ENCODE measurements around the gene ZNF346. TPM values are rescaled to one million over a fixed set of nuclear protein-coding genes. Genes with fewer than 3 reads are reported as not detected.
"Not testable (repeated sequence)": the region's sequence is repeated elsewhere in the genome, so short reads cannot be mapped to it uniquely, and the experiment has no call there.

The ZNF346 gene
- total RNA-seq, 4 donors from 2014 or later, result 13.9 to 29.0 (median 15.8) TPM

DNA sequence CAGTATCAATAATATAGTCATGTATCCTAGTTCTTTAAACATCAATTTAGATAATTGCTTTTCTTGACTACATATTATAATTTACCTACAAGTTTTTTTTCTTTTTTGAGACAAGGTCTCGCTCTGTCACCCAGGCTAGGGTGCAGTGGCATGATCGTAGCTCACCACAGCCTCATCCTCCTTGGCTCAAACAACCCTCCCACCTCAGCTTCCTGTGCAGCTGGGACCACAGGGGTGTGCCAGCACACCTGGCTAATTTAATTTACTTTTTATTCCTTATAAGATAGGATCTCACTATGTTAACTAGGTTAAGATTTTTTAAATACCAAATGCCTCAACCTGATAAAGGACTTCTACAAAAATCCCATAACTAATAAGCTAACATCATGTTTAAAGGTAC lies 37.0 kb upstream of the ZNF346 start:
- 50% methylated on average over 2 of the region's 2 CpGs for WGBS
- Histone ChIP-seq H3K4me1 (peaks cover 5% of the 10 kb centered on the region), H3K9me3 (no peaks in the 10 kb centered on the region), H3K4me3 (no peak overlapping the region), H3K27me3 (no peaks in the 10 kb centered on the region), H3K36me3 (peaks cover 7% of the 10 kb centered on the region), H3K27ac (no peak overlapping the region)
- TF ChIP-seq EP300 (IDR thresholded peaks at IDR 0.05), result no peak
- TF ChIP-seq, protein P1, sequence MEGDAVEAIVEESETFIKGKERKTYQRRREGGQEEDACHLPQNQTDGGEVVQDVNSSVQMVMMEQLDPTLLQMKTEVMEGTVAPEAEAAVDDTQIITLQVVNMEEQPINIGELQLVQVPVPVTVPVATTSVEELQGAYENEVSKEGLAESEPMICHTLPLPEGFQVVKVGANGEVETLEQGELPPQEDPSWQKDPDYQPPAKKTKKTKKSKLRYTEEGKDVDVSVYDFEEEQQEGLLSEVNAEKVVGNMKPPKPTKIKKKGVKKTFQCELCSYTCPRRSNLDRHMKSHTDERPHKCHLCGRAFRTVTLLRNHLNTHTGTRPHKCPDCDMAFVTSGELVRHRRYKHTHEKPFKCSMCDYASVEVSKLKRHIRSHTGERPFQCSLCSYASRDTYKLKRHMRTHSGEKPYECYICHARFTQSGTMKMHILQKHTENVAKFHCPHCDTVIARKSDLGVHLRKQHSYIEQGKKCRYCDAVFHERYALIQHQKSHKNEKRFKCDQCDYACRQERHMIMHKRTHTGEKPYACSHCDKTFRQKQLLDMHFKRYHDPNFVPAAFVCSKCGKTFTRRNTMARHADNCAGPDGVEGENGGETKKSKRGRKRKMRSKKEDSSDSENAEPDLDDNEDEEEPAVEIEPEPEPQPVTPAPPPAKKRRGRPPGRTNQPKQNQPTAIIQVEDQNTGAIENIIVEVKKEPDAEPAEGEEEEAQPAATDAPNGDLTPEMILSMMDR (IDR thresholded peaks at IDR 0.05), result no peak
- no peak for TF ChIP-seq POLR2A (IDR thresholded peaks at IDR 0.05)
- TF ChIP-seq POLR2AphosphoS5 (IDR thresholded peaks at IDR 0.05), result no peak
- DNase-seq (ENCODE audit: low spot score in 2 of 2), result no peak

DNA sequence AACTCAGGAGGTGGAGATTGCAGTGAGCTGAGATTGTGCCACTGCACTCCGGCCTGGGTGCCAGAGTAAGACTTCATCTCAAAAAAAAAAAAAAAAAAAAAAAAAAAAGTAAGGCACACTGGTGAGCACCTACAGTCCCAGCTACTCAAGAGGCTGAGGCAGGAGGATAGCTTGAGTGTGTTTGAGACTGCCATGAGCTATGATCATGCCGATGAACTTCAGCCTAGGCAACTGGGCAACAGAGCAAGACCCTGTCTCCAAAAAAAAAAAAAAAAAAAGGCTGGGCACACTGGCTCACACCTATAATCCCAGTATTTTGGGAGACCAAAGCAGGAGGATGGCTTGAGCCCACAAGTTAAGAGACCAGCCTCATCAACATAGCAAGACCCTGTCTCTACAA lies 36.2 kb upstream of the ZNF346 start:
- H3K4me3 ChIP-seq, result no peak overlapping the region
- DNase-seq (ENCODE audit: low spot score in 2 of 2), result no peak
- H3K9me3 ChIP-seq, result no peaks in the 10 kb centered on the region
- H3K36me3 ChIP-seq, result peaks cover 3% of the 10 kb centered on the region
- 76% methylated on average over 2 of the region's 2 CpGs for WGBS
- peaks cover 5% of the 10 kb centered on the region for H3K4me1 ChIP-seq
- H3K27ac ChIP-seq, result no peak overlapping the region
- H3K27me3 ChIP-seq, result no peaks in the 10 kb centered on the region
- TF ChIP-seq POLR2A (IDR thresholded peaks at IDR 0.05) (no peak), POLR2AphosphoS5 (IDR thresholded peaks at IDR 0.05) (no peak), EP300 (IDR thresholded peaks at IDR 0.05) (no peak)
- TF ChIP-seq, protein P1 (IDR thresholded peaks at IDR 0.05), result no peak

DNA sequence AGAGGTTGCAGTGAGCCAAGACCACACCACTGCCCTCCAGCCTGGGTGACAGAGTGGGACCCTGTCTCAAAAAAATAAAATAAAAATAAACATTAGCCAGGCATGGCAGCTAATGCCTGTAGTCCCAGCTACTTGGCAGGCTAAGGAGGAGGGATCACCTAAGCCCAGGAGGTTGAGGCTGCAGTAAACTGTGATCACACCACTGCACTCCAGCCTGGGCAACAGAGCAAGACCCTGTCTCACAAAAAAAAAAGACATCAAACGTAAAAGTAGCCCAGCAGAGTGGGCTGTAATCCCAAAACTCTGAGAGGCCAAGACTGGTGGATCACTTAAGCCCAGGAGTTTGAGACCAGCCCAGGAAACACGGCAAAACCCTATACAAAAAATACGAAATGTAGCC lies 34.9 kb upstream of the ZNF346 start:
- H3K36me3 ChIP-seq, result no peaks in the 10 kb centered on the region
- H3K4me3 ChIP-seq, result no peak overlapping the region
- DNase-seq (ENCODE audit: low spot score in 2 of 2), result no peak
- H3K4me1 ChIP-seq, result peaks cover 5% of the 10 kb centered on the region
- no peak overlapping the region for H3K27ac ChIP-seq
- no peaks in the 10 kb centered on the region for H3K9me3 ChIP-seq
- WGBS, result 91% methylated on average over 3 of the region's 3 CpGs
- TF ChIP-seq EP300 (IDR thresholded peaks at IDR 0.05), result no peak
- TF ChIP-seq, protein P1 (IDR thresholded peaks at IDR 0.05), result no peak
- no peak for TF ChIP-seq POLR2A (IDR thresholded peaks at IDR 0.05)
- no peak for TF ChIP-seq POLR2AphosphoS5 (IDR thresholded peaks at IDR 0.05)
- no peaks in the 10 kb centered on the region for H3K27me3 ChIP-seq

DNA sequence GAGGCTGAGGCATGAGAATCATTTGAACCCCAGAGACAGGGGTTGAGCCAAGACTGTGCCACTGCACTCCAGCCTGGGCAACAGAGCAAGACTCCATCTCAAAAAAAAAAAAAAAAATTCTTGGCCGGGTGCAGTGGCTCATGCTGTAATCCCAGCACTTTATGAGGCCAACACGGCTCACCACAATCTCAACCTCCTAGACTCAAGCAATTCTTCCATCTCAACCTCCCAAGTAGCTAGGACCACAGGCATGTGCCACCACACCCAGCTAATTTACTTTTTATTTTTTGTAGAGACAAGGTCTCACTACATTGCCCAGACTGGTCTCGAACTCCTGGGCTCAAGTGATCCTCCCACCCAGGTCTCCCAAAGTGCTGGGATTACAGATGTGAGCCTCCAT lies 29.4 kb upstream of the ZNF346 start:
- H3K36me3 ChIP-seq; H3K9me3 ChIP-seq; H3K27me3 ChIP-seq; H3K4me3 ChIP-seq; DNase-seq (ENCODE audit: low spot score in 2 of 2); H3K27ac ChIP-seq: not testable (repeated sequence)
- H3K4me1 ChIP-seq, result peaks cover 15% of the 10 kb centered on the region
- WGBS, result 86% methylated on average over 3 of the region's 3 CpGs

DNA sequence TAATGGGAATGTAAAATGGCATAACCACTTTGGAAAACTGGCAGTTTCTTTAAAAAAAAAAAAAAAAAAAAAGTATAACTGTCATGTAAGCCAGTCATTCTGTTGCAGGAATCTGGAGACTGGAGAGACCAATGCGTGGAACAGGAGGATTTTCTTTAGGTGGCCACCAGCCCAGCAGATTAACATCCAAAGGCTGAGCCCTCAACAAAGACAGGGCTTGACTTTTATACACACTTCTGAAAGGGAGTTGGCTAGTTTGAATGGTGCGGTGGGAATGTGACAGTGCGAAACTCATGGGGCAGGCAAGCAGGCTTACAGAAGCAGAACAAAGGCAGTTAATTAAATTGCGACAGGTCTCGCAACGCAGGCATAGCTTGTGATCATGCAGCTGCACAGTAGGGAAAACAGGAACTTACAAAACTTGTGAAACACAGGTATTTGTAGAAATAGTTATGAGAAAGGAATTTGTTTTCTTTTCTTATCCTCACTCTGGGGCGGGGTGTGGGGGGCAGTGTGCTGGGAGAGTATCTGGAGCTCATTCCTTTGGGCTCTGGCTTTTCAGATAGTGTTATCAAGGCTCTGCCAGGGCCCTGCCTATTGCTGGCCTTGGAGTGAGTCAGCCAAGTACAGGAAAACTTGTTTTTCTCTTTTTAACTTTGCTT lies 27.9 kb upstream of the ZNF346 start:
- no peak for TF ChIP-seq POLR2AphosphoS5 (IDR thresholded peaks at IDR 0.05)
- TF ChIP-seq EP300 (IDR thresholded peaks at IDR 0.05), result no peak
- TF ChIP-seq, protein P1 (IDR thresholded peaks at IDR 0.05), result no peak
- no peak for TF ChIP-seq POLR2A (IDR thresholded peaks at IDR 0.05)
- Histone ChIP-seq H3K27ac (no peak overlapping the region), H3K27me3 (no peaks in the 10 kb centered on the region), H3K9me3 (no peaks in the 10 kb centered on the region), H3K4me3 (no peak overlapping the region), H3K4me1 (peaks cover 15% of the 10 kb centered on the region), H3K36me3 (no peaks in the 10 kb centered on the region)
- WGBS, result 87% methylated on average over 7 of the region's 7 CpGs
- DNase-seq (ENCODE audit: low spot score in 2 of 2), result no peak

DNA sequence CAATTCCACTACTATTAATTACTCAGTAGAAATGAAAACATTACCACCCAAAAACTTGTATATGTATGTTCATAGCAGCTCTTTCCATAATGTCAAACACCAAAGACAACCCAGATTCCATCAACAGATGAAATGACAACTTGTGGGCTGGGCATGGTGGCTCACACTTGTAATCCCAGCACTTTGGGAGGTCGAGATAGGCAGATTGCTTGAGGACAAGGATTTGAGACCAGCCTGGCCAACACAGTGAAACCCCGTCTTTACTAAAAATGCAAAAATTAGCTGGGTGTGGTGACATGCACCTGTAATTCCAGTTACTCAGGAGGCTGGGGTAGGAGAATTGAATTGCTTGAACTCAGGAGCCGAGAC lies 27.4 kb upstream of the ZNF346 start:
- no peak overlapping the region for H3K27ac ChIP-seq
- H3K36me3 ChIP-seq, result no peaks in the 10 kb centered on the region
- H3K9me3 ChIP-seq, result no peaks in the 10 kb centered on the region
- no peaks in the 10 kb centered on the region for H3K27me3 ChIP-seq
- 89% methylated on average over 3 of the region's 3 CpGs for WGBS
- peaks cover 15% of the 10 kb centered on the region for H3K4me1 ChIP-seq
- no peak for DNase-seq (ENCODE audit: low spot score in 2 of 2)
- TF ChIP-seq, protein P1 (IDR thresholded peaks at IDR 0.05), result no peak
- TF ChIP-seq POLR2A (IDR thresholded peaks at IDR 0.05) (no peak), EP300 (IDR thresholded peaks at IDR 0.05) (no peak), POLR2AphosphoS5 (IDR thresholded peaks at IDR 0.05) (no peak)
- H3K4me3 ChIP-seq, result no peak overlapping the region

Data from suprapubic skin (tissue), 4 donors.